BLaER1 (cell line): ENCODE data around the gene OCEL1.
A peak's percentile ranks its signal among the peaks of the same experiment; 100 is the strongest.

ENCODE experiments used
- H3K27ac ChIP-seq: shearing (Covaris generic); formaldehyde crosslinking; 2 replicates; pipeline ENCODE4 v1.8.1; 2022
- H3K27me3 ChIP-seq: shearing (Covaris generic); formaldehyde crosslinking; 2 replicates; pipeline ENCODE4 v1.8.1; 2022
- H3K36me3 ChIP-seq: shearing (Covaris generic); formaldehyde crosslinking; 2 replicates; pipeline ENCODE4 v1.8.1; 2022
- H3K4me1 ChIP-seq: shearing (Covaris generic); formaldehyde crosslinking; 2 replicates; pipeline ENCODE4 v1.8.1; 2022
- H3K4me2 ChIP-seq: shearing (Covaris generic); formaldehyde crosslinking; 2 replicates; pipeline ENCODE4 v1.8.1; 2022
- H3K4me3 ChIP-seq: shearing (Covaris generic); formaldehyde crosslinking; 2 replicates; pipeline ENCODE4 v1.8.1; 2022
- H3K9ac ChIP-seq: shearing (Covaris generic); formaldehyde crosslinking; 2 replicates; pipeline ENCODE4 v1.8.1; 2022
- H3K9me3 ChIP-seq: shearing (Covaris generic); formaldehyde crosslinking; 2 replicates; pipeline ENCODE4 v1.8.1; 2022
- H4K20me1 ChIP-seq: shearing (Covaris generic); formaldehyde crosslinking; 2 replicates; pipeline ENCODE4 v1.8.1; 2022
- Cebpa-rat ChIP-seq: shearing (Covaris generic); IDR thresholded peaks from 2 replicates; pipeline ENCODE4 v1.8.1; 2022

The OCEL1 gene

GRCh38 chr19:17209126-17210036 is 16.6 kb upstream of the OCEL1 start:
- H3K27me3 ChIP-seq = no peaks in the 10 kb centered on the region
- peaks cover 86% of the 10 kb centered on the region for H3K4me1 ChIP-seq
- 0 out of 2 replicates have a peak overlapping the region, but pooled peaks have one; percentile 13 for H3K27ac ChIP-seq
- no peak overlapping the region for H3K4me3 ChIP-seq
- H3K4me2 ChIP-seq = peak overlapping the region; percentile 68
- TF ChIP-seq Cebpa-rat = no peak
- H3K9me3 ChIP-seq = no peaks in the 10 kb centered on the region
- peaks cover 13% of the 10 kb centered on the region; the same call in 1 of the 2 replicates for H4K20me1 ChIP-seq
- peaks cover 75% of the 10 kb centered on the region for H3K36me3 ChIP-seq
- H3K9ac ChIP-seq = no peak overlapping the region

- Histone ChIP-seq H3K4me2 (peak overlapping the region; percentile 68), H3K9ac (no peak overlapping the region), H3K27ac (no peak overlapping the region), H4K20me1 (peaks cover 13% of the 10 kb centered on the region; the same call in 1 of the 2 replicates), H3K9me3 (no peaks in the 10 kb centered on the region), H3K36me3 (peaks cover 66% of the 10 kb centered on the region), H3K4me3 (no peak overlapping the region), H3K4me1 (peaks cover 87% of the 10 kb centered on the region), H3K27me3 (no peaks in the 10 kb centered on the region)
- no peak for TF ChIP-seq Cebpa-rat
These were observed 15.7 kb upstream of the OCEL1 start for GRCh38 chr19:17210296-17210695.

- Histone ChIP-seq H4K20me1 (peaks cover 11% of the 10 kb centered on the region; the same call in 1 of the 2 replicates), H3K9me3 (no peaks in the 10 kb centered on the region), H3K27me3 (no peaks in the 10 kb centered on the region), H3K9ac (no peak overlapping the region), H3K27ac (no peak overlapping the region), H3K4me1 (peaks cover 79% of the 10 kb centered on the region), H3K4me3 (no peak overlapping the region), H3K36me3 (peaks cover 61% of the 10 kb centered on the region), H3K4me2 (peak overlapping the region; percentile 68)
- no peak for TF ChIP-seq Cebpa-rat
These were observed 14.2 kb upstream of the OCEL1 start for GRCh38 chr19:17211547-17212446.

- no peak overlapping the region for H3K4me3 ChIP-seq
- no peak for TF ChIP-seq Cebpa-rat
- H4K20me1 ChIP-seq = 0 out of 2 replicates have a peak, but pooled peaks cover 7% of the 10 kb centered on the region
- H3K27me3 ChIP-seq = no peaks in the 10 kb centered on the region
- no peaks in the 10 kb centered on the region for H3K9me3 ChIP-seq
- H3K4me1 ChIP-seq = peaks cover 66% of the 10 kb centered on the region
- peaks cover 71% of the 10 kb centered on the region for H3K36me3 ChIP-seq
- peak overlapping the region; percentile 93 for H3K4me2 ChIP-seq
- no peak overlapping the region for H3K27ac ChIP-seq
- H3K9ac ChIP-seq = no peak overlapping the region
These were observed 12.7 kb upstream of the OCEL1 start for GRCh38 chr19:17213334-17213733.

GRCh38 chr19:17214508-17215126 is 11.4 kb upstream of the OCEL1 start:
- Histone ChIP-seq H3K27ac (peak overlapping the region; percentile 96), H4K20me1 (no peaks in the 10 kb centered on the region), H3K36me3 (peaks cover 70% of the 10 kb centered on the region), H3K4me2 (peak overlapping the region; percentile 93), H3K27me3 (no peaks in the 10 kb centered on the region), H3K4me1 (peaks cover 53% of the 10 kb centered on the region), H3K9me3 (no peaks in the 10 kb centered on the region), H3K9ac (peak overlapping the region; percentile 89), H3K4me3 (peak overlapping the region; percentile 76)
- no peak for TF ChIP-seq Cebpa-rat

- no peak for TF ChIP-seq Cebpa-rat
- peak within 1 kb of the TSS; percentile 89 for H3K9ac ChIP-seq
- H3K4me1 ChIP-seq = peaks cover 46% of the 10 kb centered on the region
- H3K4me2 ChIP-seq = peak within 1 kb of the TSS; percentile 93
- peak within 1 kb of the TSS; percentile 76 for H3K4me3 ChIP-seq
- no peaks in the 10 kb centered on the region for H3K27me3 ChIP-seq
- peak within 1 kb of the TSS; percentile 96 for H3K27ac ChIP-seq
- no peaks in the 10 kb centered on the region for H3K9me3 ChIP-seq
- H4K20me1 ChIP-seq = no peaks in the 10 kb centered on the region
- peaks cover 66% of the 10 kb centered on the region for H3K36me3 ChIP-seq
These were observed 10.7 kb upstream of the OCEL1 start, which contains the start of gene USE1 for GRCh38 chr19:17215127-17215971. TSS of gene USE1 (plus strand) at chr19:17215357. CDS start at chr19:17215406, 49 bp downstream.

- Histone ChIP-seq H3K36me3 (peaks cover 58% of the 10 kb centered on the region), H3K4me2 (peak overlapping the region; percentile 93), H3K9ac (no peak overlapping the region)
These were observed 9.9 kb upstream of the OCEL1 start for GRCh38 chr19:17216058-17216670.

GRCh38 chr19:17219286-17219685 is 6.7 kb upstream of the OCEL1 start:
- Histone ChIP-seq H4K20me1 (no peaks in the 10 kb centered on the region), H3K4me3 (no peak overlapping the region), H3K9ac (no peak overlapping the region), H3K27me3 (no peaks in the 10 kb centered on the region), H3K27ac (no peak overlapping the region), H3K9me3 (no peaks in the 10 kb centered on the region), H3K4me2 (no peak overlapping the region), H3K4me1 (peaks cover 13% of the 10 kb centered on the region), H3K36me3 (peaks cover 38% of the 10 kb centered on the region)
- TF ChIP-seq Cebpa-rat = no peak

More at GRCh38 chr19:17216058-17216670, 9.9 kb upstream of the OCEL1 start:
- TF ChIP-seq Cebpa-rat = no peak
- no peaks in the 10 kb centered on the region for H3K27me3 ChIP-seq
- peak overlapping the region; percentile 76; the same call in 1 of the 2 replicates for H3K4me3 ChIP-seq
- H3K4me1 ChIP-seq = peaks cover 38% of the 10 kb centered on the region
- H4K20me1 ChIP-seq = no peaks in the 10 kb centered on the region
- H3K9me3 ChIP-seq = no peaks in the 10 kb centered on the region
- H3K27ac ChIP-seq = 0 out of 2 replicates have a peak overlapping the region, but pooled peaks have one; percentile 96
